ENCODE results near the gene GPR150. TPM values are rescaled to one million over a fixed set of nuclear protein-coding genes. Genes with fewer than 3 reads are reported as not detected.
A peak's percentile ranks its signal among the peaks of the same experiment; 100 is the strongest.

The GPR150 gene
- total RNA-seq, 1 donor, result 0.54 TPM

DNA sequence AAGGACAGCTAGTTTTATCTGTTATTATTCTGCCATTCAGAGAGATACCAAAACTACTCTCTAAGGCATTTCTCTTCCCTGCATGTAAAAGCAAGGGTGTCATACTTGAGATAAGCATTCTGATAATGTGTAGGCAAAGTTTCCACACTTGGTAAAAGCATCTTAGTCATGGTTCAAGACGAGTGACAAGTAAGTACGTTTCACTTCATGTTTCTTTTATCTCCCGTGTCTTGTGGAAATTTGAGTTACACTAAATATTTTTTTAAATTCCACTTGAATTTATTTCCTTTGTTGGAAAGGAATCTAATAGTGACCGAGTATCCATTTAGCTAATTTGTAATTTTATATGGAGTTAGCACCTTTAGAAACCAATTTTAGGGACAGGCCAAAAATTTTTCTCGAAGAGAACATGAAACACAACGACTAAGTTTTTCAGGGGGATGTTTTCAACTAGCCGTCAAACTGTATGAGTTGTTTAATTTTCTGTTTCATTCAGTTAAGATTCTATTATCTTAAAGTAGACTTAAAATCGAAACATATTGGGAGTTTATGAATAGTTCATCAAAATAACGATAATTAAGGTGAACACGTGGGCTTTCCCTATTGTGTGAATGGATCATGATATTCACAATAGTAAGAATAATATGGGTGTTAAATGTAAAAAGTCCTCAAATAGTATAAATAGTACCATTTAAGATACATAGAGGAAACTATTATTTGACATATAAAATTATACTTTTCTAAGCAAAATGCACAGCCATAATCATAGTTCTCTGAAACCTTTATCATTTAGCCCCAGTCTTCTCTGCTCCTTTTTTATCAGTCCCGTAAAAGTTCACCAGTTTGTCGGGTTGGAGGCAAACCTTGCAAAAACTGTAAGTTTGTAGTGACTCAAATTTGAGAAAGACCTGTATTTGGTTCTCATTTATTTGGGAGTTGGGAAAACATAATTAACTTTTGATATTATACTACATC lies 28.3 kb downstream of the GPR150 start:
- DNase-seq (ENCODE audit: low read depth in 2 of 3, low spot score in 2 of 3), result peak in 1 of 3 donors; percentile 28

DNA sequence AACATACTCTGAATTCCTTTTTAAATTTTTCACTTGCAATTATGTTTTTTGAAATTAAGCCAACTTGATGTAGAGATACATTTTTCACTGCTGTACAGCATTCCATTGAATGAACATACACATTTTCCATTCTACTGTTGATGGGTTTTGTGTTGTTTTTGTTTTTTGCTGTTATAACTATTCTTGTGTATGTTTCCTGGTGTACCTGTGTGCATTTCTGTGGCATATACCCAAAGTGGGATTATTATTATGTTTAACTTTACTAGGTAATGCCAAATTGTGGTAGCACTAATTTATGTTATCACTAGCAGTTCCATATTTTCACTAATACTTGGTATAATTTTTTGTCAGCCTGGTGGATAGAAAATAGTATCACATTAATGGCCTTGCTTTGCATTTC lies 29.4 kb downstream of the GPR150 start:
- DNase-seq (ENCODE audit: low read depth in 2 of 3, low spot score in 2 of 3), result no peak

DNA sequence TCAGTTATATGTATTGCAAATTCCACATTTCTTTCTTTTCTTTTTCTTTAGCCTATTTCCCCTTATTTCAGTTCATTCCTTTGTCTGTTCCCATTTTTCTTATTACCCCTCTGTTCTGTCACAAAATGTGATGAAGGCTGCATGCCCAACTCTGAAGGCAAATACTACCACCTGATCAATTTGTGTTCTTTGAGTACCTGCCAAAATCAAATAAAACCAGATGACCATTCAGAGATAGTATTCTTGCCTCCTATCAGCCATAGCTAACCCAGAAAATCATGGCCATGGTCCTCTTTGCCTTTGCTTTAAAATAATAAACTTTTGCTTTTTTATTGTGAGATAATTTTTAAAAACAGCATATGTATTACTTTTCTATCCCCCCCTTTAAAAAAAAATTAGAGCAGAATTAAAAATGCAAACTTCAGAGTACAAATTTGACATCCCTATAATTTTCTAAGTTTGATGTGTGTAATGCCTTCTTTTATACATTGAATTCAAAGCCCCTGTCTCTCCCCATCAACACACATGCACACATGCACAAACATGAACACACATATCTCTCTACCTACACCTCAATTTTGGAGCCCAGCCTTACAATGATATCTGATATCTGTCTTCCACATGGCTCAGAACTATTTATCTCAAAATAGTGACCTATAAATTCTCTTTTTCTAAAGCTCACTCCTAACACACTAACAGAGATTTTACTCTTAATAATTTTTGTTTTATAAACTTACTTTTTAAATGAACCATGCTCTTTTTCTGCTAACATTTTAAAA lies 30.1 kb downstream of the GPR150 start:
- no peak for DNase-seq (ENCODE audit: low read depth in 2 of 3, low spot score in 2 of 3)

DNA sequence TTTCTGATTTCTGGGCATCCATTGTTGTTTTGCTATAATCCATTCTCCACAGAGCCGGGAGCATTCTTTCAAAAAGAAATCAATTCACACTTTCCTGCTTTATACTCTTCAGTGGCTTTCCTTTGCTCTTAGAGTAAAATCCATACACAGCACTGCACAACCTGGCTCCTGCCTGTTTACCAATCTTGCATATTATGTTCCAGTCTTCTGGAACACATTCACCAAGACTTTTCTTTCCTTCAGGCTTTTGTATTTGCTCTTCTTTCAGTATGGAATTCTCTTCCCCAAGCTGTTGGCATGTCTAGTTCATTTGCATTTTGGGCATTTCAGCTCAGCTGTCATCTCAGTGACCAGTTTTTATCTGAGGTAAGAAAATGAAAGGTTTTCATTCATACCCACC lies 33.0 kb downstream of the GPR150 start:
- no peak for DNase-seq (ENCODE audit: low read depth in 2 of 3, low spot score in 2 of 3)

DNA sequence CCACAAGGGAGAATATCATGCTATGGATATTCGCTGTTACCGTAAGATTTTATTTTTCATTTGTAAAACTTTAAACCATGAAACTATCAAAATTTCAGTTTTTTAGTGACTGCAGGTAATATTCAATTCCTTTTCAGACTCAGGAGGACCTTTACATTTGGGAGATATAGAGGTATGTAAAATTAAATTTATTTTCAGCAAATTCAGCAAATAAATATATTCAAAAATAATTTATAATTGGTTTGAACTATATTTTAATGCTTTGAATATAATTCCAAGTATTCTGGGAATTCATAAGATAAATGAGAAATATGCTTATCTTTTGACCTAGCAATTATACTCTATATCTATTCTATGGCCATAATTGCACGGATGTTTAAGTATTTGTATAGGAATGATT lies 34.3 kb downstream of the GPR150 start:
- no peak for DNase-seq (ENCODE audit: low read depth in 2 of 3, low spot score in 2 of 3)

DNA sequence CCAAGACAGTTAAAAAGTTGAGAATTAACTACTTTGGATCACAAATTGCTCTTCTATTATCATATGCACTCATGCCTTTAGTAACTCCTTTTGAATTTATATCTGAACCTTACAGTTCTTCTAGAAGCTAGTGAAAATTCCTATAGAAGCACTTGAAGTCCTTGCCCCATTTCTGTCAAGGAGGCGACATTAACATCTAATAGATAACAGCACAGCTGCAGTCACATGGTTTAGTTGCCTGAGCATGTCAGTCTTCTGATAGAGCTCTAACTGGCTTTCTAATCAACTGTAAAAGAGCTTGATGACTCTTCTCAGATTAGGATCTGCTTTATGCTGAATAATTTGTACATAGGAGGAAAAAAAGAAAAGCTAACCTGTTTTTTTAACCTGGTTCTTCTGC lies 35.7 kb downstream of the GPR150 start:
- DNase-seq (ENCODE audit: low read depth in 2 of 3, low spot score in 2 of 3), result no peak

DNA sequence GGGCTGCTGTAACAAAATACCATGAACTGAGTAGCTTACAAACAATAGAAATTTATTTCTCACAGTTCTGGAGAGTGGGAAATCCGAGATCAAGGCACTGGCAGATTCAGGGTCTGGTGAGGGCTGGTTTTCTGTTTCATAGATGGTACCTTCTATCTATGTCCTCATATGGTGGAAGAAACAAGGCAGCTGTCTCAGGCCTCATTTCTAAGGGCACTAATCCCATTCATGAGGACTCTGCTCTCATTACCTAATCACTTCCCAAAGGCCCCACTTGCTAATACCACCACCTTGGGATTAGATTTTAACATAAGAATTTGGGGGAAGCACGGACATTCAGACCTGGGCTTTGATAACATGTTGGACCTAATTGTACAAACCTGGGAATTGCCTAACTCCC lies 40.2 kb downstream of the GPR150 start:
- DNase-seq (ENCODE audit: low read depth in 2 of 3, low spot score in 2 of 3), result no peak

DNA sequence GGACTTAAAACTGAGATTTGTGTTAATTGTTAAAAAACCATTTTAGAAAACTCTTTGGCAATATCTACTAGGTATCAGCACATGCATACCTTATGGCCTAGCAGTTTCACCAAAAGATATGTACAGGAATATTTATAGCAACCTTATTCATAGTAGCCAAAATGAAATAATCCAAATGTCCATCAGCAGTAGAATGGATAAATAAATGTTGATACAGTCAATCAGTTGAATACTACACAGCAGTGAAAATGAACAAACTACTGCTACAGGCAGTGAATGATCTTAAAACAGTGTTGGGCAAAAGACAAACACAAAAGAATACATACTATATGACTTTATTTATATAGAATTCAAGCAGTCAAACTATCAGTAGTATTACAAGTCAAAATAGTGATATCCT lies 43.1 kb downstream of the GPR150 start:
- no peak for DNase-seq (ENCODE audit: low read depth in 2 of 3, low spot score in 2 of 3)

DNA sequence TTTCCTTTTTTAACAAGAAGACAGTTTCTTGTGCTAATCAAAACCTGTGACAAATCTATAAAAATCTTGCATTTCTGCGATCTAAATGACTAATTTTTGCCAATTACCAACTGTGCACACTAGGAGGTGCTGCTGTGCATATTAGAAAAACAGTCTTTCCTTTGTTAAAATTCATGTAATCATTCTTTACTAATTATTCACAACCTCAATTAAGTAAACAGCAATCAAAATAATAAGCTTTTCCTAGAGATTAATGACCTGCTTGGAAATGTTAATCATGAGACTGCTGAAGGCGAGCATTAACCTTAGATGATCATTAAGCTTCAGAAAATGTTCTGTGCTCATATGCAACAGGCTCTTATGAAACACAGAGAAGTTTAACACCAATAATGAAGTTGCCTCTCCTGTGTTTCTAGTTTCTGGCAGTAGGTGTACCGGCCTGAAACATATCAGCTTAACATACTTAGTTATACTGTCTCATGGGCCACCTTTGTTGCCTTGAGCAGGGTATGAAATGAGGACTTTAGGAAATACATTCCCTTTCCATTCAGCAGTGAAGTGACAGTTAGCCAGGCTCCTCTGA lies 44.4 kb downstream of the GPR150 start:
- peak in 2 of 3 donors; percentile 33 to 64 for DNase-seq (ENCODE audit: low read depth in 2 of 3, low spot score in 2 of 3)

DNA sequence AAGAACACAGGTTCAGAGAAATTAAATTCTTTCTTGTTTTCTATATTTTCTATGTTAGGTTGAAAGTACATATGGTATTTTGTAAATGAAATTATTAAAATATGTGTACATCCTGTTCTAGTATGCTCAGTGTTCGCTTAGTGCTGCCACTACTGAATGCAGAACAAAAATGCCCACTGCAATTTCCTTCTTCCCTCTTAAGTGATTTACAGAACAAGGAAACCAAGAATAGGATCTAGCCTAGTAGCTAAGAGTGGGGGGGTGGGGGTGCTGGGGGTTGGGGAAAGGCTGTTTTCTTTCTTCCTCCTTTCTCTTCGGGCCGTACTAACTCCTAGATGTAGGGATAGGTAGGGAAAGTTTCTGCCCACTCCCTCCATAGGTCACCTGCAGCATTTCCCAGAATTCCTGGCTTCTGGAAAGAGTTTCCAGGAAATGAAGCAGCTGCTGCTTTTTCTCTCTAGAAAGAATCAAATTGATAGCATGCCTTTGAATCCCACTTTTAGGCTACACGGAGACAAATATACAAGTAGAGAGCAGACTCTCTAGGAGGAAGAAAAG lies 47.3 kb downstream of the GPR150 start:
- DNase-seq (ENCODE audit: low read depth in 2 of 3, low spot score in 2 of 3), result peak in 1 of 3 donors; percentile 14

DNA sequence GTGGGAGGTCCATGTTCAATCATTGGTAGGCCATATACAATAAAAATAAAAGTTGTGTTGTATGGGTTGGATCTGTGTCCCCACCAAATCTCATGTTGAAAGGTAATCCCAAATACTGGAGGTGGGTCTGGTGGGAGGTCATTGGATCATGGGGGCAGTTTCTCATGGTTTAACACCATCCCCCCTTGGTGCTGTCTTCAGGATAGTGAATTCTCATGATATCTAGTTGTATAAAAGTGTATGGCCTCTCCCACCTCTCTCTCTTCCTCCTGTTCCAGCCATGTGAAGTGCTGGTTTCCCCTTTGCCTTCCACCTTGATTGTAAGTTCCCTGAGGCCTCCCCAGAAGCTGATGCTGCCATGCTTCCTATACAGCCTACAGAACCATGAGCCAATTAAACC lies 47.8 kb downstream of the GPR150 start:
- no peak for DNase-seq (ENCODE audit: low read depth in 2 of 3, low spot score in 2 of 3)

DNA sequence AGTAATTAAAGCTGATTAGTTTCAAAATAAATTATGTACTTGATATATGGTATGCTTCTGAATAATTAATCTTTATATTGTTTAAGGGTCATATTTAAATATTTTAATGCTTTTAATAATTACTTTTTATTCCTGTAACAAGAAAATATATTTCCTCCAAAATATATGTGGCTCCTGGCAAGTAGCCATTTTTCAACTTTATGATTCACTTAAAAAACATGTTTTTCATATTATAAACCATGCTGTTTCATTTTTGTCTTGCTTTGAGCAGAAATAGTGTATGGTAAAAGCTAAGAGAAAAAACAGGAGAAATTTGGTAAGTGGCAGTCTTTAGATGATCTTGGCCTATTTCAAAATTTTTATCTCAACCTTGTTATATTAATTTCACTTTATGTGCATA lies 48.3 kb downstream of the GPR150 start:
- DNase-seq (ENCODE audit: low read depth in 2 of 3, low spot score in 2 of 3), result no peak

DNA sequence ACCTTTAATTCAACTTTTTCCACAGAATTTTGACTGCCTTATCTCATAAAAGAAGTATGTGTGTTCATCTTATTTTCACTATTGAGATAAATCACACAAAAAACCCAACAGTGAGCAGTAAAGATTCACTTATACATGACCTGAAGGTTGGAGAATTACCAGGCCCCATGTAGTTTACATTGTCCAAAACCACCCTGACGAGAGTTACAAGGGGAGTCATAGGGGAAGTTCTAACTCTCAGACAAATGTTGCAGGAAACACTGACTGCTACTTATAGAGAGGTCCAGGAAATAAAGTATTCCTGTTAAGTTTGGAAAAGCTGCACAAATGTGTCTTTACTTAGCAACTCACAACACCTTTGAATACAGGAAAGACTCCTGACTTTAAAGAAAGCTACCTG lies 48.8 kb downstream of the GPR150 start:
- DNase-seq (ENCODE audit: low read depth in 2 of 3, low spot score in 2 of 3), result no peak

DNA sequence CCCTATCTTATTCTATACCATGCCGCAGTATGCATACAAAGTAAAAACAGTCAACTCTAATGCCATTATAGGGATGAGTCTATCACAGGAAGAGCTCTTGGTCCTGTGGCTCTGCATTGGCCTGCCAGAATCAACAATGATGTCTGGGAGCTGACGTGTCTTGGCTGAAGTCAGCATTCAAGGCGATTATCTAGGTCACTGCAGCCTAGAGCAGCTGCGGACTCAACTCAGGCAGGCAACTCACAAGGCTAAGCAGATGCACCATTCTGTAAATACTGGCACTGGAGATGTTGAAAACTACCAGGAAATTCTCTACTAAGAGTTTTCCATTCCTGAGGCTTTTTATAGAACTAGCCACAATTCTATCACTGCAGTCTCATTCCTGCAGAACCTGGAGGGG lies 49.7 kb downstream of the GPR150 start:
- no peak for DNase-seq (ENCODE audit: low read depth in 2 of 3, low spot score in 2 of 3)

DNA sequence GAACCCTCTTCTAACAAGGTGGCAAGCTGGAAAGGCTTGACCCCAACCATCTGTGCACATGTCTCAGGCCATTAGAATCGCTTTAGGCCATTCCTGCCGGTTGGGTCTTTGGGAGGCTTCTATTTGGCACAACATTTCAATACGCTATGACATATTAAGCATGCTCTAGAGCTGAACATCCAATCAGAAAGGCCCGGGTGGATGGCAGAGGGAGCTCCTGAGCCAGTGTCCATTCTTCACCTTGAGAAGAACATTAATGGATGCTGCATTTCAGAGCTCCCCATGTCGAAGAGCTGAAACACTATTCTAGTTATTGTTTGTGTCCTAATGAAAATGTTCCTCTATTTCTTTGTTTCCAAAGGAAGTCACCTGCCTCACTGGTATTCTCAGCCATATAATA lies 50.1 kb downstream of the GPR150 start:
- no peak for DNase-seq (ENCODE audit: low read depth in 2 of 3, low spot score in 2 of 3)

DNA sequence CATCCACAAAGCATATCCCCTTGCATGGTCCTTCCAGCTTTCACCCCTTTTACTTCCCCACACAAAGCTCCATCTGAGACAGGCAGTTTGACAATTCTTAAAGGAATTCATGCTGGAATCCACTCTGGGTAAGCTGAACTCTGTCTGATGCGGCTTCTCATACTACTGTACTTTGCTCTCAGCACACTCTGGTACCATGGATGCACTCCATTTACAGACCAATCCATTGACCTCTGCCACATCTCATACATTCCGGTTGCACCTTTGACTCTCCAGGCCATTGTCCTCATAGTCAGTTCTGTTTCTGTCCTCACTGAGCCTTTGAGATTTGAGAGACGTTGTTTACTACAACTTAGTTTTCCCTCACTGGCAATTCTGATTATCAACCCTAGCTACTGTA lies 50.7 kb downstream of the GPR150 start:
- no peak for DNase-seq (ENCODE audit: low read depth in 2 of 3, low spot score in 2 of 3)

Other genes with a start within 250 kb of the GPR150 start
- 1.9 TPM for gene FAM81B, start 228.7 kb upstream of the GPR150 start, total RNA-seq
- 37.7 TPM for gene SKIC3, start 65.1 kb upstream of the GPR150 start, total RNA-seq
- 3.8 TPM for gene ARSK, start 65.0 kb upstream of the GPR150 start, total RNA-seq
- 1.6 TPM for gene RFESD, start 26.7 kb downstream of the GPR150 start, total RNA-seq
- gene SPATA9, start 62.9 kb downstream of the GPR150 start, total RNA-seq, result under 0.01 TPM
- 48.7 TPM for gene RHOBTB3, start 111.2 kb downstream of the GPR150 start, total RNA-seq
- 19.9 TPM for gene GLRX, start 202.6 kb downstream of the GPR150 start, total RNA-seq

Data from hematopoietic multipotent progenitor cell (in vitro differentiated cells).